Measurements from ENCODE around the gene INSC. TPM values are rescaled to one million over a fixed set of nuclear protein-coding genes. Genes with fewer than 3 reads are reported as not detected.

Gene INSC
- total and polyA plus RNA-seq, 12 donors, result 0.11 to 1.4 (median 0.61) TPM; not detected in 4

DNA sequence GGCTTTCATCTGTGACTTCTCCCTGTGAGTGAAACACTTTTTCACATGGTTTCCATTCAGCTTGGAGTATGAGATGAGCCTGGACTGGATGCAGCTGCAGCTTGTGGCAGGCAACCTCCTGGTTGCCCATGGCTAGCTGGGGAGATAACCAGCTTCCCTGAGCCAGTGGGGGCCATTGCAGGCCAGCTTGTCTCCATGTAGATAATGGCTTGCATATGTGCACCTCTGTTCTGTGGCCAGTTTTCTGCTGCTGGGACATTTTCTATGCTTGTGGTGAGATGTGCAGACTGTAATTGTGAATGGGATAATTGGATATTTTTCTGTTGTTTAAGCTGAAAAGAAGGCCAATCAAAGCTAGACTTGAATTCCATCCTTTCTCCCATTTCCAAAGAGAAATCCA, 38.5 kb downstream of the INSC start:
- intact Hi-C loops (cut with DNase I), result no loop called here
- no peak overlapping the region for H3K27ac ChIP-seq
- H3K9me3 ChIP-seq (replicated peaks in 1 of 3), result no peaks in the 10 kb centered on the region
- no peaks in the 10 kb centered on the region for H3K36me3 ChIP-seq (replicated peaks in 1 of 2)
- H3K27me3 ChIP-seq, result no peaks in the 10 kb centered on the region
- no peaks in the 10 kb centered on the region for H3K4me1 ChIP-seq (replicated peaks in 1 of 2)
- DNase-seq, result no peak
- TF ChIP-seq, protein P1, sequence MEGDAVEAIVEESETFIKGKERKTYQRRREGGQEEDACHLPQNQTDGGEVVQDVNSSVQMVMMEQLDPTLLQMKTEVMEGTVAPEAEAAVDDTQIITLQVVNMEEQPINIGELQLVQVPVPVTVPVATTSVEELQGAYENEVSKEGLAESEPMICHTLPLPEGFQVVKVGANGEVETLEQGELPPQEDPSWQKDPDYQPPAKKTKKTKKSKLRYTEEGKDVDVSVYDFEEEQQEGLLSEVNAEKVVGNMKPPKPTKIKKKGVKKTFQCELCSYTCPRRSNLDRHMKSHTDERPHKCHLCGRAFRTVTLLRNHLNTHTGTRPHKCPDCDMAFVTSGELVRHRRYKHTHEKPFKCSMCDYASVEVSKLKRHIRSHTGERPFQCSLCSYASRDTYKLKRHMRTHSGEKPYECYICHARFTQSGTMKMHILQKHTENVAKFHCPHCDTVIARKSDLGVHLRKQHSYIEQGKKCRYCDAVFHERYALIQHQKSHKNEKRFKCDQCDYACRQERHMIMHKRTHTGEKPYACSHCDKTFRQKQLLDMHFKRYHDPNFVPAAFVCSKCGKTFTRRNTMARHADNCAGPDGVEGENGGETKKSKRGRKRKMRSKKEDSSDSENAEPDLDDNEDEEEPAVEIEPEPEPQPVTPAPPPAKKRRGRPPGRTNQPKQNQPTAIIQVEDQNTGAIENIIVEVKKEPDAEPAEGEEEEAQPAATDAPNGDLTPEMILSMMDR (IDR thresholded peaks at IDR 0.05), result no peak
- no peak for TF ChIP-seq POLR2A (IDR thresholded peaks at IDR 0.05)
- no peak overlapping the region for H3K4me3 ChIP-seq

DNA sequence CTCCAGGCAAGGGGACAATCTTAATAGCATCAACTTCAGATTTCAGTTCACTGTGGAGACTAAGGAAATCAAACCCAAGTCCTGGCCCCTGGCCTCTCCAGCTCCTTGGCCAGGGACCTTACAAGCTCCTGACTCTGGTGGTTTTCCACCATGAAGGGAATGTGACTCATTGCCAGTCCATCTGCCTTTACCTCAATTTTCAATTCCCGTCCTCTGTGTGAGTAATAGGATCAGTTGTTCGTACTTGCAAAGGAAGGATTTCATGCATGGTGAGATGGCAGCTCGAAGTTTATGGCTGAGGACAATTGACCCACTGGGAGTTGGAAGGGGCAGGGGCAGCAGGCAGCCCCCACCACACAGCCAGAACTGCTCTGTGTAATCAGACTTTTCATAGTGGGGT, 42.5 kb downstream of the INSC start:
- no peaks in the 10 kb centered on the region for H3K9me3 ChIP-seq (replicated peaks in 1 of 3)
- no peak overlapping the region for H3K27ac ChIP-seq
- H3K4me3 ChIP-seq, result no peak overlapping the region
- no peak for TF ChIP-seq POLR2A (IDR thresholded peaks at IDR 0.05)
- TF ChIP-seq, protein P1 (IDR thresholded peaks at IDR 0.05), result no peak
- no peaks in the 10 kb centered on the region for H3K4me1 ChIP-seq (replicated peaks in 1 of 2)
- intact Hi-C loops (cut with DNase I), result no loop called here
- WGBS, 4 donors, result 76 to 90% (median 80%) methylated on average over 3 of the region's 3 CpGs
- no peaks in the 10 kb centered on the region for H3K36me3 ChIP-seq (replicated peaks in 1 of 2)
- no peaks in the 10 kb centered on the region for H3K27me3 ChIP-seq
- no peak for DNase-seq

DNA sequence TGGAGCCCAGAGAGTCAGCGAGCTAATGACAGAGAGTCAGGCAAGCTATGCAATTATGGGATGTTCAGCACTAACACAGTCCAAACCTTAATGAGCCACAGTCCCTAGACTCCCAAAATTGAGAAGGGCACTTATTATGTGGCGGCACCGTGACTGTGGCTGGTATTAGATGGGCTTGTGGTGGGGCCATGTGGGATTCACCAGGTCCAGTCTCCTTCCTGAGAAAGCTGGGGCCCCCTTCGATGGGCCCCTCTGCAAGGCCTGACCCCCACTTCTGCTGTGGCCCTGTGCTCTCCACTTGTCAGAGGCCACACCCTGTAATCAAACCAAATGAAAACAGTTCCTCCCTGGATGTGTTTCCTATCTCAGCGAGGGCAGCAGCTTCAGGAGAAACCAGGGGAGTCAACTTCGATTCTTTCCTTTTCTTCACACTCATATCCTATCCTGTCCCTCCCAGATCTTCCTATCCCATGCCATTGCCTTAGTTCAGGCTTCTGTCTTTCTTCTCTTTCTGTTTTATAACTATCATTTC, 42.9 kb downstream of the INSC start:
- no peaks in the 10 kb centered on the region for H3K9me3 ChIP-seq (replicated peaks in 1 of 3)
- H3K27ac ChIP-seq, result no peak overlapping the region
- 73 to 83% (median 78%) methylated on average over 5 to 6 of the region's 6 CpGs for WGBS, 4 donors
- DNase-seq, result no peak
- TF ChIP-seq, protein P1 (IDR thresholded peaks at IDR 0.05), result no peak
- TF ChIP-seq POLR2A (IDR thresholded peaks at IDR 0.05), result no peak
- H3K4me3 ChIP-seq, result no peak overlapping the region
- no peaks in the 10 kb centered on the region for H3K4me1 ChIP-seq (replicated peaks in 1 of 2)
- intact Hi-C loops (cut with DNase I), result no loop called here
- no peaks in the 10 kb centered on the region for H3K36me3 ChIP-seq (replicated peaks in 1 of 2)
- H3K27me3 ChIP-seq, result no peaks in the 10 kb centered on the region

DNA sequence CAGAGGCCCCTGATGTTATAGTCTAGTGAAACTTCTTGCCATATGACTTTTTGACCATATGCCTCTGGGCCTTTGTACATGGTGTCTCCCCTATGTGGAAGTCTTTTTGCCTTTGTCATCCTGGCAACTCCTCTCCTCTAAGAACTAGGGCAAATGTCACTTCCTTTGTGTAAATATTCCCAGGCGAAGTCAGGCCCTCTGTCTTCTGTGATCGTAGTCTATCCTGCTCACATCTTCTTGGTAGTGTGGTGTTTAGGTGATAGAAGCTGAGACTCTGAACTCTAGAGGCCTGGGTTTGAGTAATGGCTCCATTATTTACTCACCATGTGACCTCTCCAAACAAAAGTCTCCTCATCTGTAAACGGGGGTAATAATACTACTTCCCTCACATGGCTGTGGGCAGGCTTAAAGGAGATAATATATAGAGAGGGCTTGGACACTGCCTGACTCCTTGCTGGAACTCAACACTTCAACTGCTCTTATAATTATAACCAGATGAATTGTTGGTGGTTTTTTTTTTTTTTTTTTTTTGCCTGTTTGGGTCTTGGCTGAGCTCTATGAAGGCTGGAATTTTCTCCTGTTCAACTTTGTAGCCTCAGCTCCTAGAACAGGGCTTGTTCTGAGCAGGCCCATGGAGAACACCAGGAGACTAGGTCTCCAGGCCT, 43.8 kb downstream of the INSC start:
- 50 to 63% (median 57%) methylated on average over 3 of the region's 3 CpGs for WGBS, 4 donors
- intact Hi-C loops (cut with DNase I), result no loop called here
- TF ChIP-seq POLR2A (IDR thresholded peaks at IDR 0.05), result no peak
- TF ChIP-seq, protein P1 (IDR thresholded peaks at IDR 0.05), result no peak
- Histone ChIP-seq H3K4me3 (no peak overlapping the region), H3K36me3 (replicated peaks in 1 of 2) (no peaks in the 10 kb centered on the region), H3K27me3 (no peaks in the 10 kb centered on the region), H3K27ac (no peak overlapping the region), H3K4me1 (replicated peaks in 1 of 2) (no peaks in the 10 kb centered on the region), H3K9me3 (replicated peaks in 1 of 3) (no peaks in the 10 kb centered on the region)
- no peak for DNase-seq
